Liver (tissue), 9 donors: ENCODE measurements around the gene AKAP13. TPM values are rescaled to one million over a fixed set of nuclear protein-coding genes. Genes with fewer than 3 reads are reported as not detected.

Experiments
- DNase-seq: peaks from one replicate; pipeline ENCODE4 v3.0.0-alpha.2; 2017; ENCODE audit warnings: low spot score
- H3K27ac ChIP-seq, 2 donors: one replicate each; pipeline ENCODE4 v1.7.0; 2013; ENCODE audit warnings: inconsistent platforms in 2 of 2, low read length in 2 of 2, control low read depth in 1 of 2, low read depth in 1 of 2, mild to moderate bottlenecking in 1 of 2
- H3K27me3 ChIP-seq, 4 donors: one replicate each; pipeline versions ENCODE4 v1.6.1 to v1.7.0; 2013; ENCODE audit warnings: low read length in 3 of 4, inconsistent platforms in 1 of 4, mild to moderate bottlenecking in 1 of 4, moderate library complexity in 1 of 4; ENCODE audit not compliant: control insufficient read depth in 4 of 4, insufficient read depth in 4 of 4
- H3K36me3 ChIP-seq, 4 donors: one replicate each; pipeline versions ENCODE4 v1.6.1 to v1.7.0; 2013; ENCODE audit warnings: low read length in 3 of 4, mild to moderate bottlenecking in 3 of 4, low read depth in 1 of 4, moderate library complexity in 1 of 4; ENCODE audit not compliant: control insufficient read depth in 4 of 4, insufficient read depth in 3 of 4
- H3K4me1 ChIP-seq, 4 donors: one replicate each; pipeline versions ENCODE4 v1.6.1 to v1.7.0; 2013; ENCODE audit warnings: low read length in 3 of 4, mild to moderate bottlenecking in 3 of 4, moderate library complexity in 1 of 4; ENCODE audit not compliant: control insufficient read depth in 4 of 4, insufficient read depth in 4 of 4
- H3K4me3 ChIP-seq, 3 donors: one replicate each; pipeline versions ENCODE4 v1.6.1 to v1.7.0; 2013; ENCODE audit warnings: low read length in 3 of 3, control low read depth in 1 of 3, low read depth in 1 of 3, mild to moderate bottlenecking in 1 of 3
- H3K9ac ChIP-seq, 2 donors: one replicate each; pipeline ENCODE4 v1.7.0; 2013; ENCODE audit warnings: low read length in 2 of 2, mild to moderate bottlenecking in 2 of 2, moderate library complexity in 2 of 2, control low read depth in 1 of 2, low read depth in 1 of 2
- H3K9me3 ChIP-seq, 4 donors: one replicate each; pipeline versions ENCODE4 v1.6.1 to v1.7.0; 2013; ENCODE audit warnings: low read length in 3 of 4; ENCODE audit not compliant: control insufficient read depth in 4 of 4
- ATF3 ChIP-seq: IDR thresholded peaks from 2 replicates; pipeline ENCODE4 v1.6.1; 2016; ENCODE audit warnings: antibody characterized with exemption
- EGR1 ChIP-seq, 2 donors: IDR thresholded peaks; 2 replicates each; pipeline ENCODE4 v1.6.1; 2016 to 2018; ENCODE audit warnings: antibody characterized with exemption in 2 of 2, low read depth in 2 of 2
- FOXA1 ChIP-seq: IDR thresholded peaks from 2 replicates; pipeline ENCODE4 v1.6.1; 2016; ENCODE audit warnings: antibody characterized with exemption
- FOXA2 ChIP-seq: IDR thresholded peaks from 2 replicates; pipeline ENCODE4 v1.6.1; 2016; ENCODE audit warnings: antibody characterized with exemption
- GABPA ChIP-seq, 2 donors: IDR thresholded peaks in 1 of 2; conservative IDR thresholded peaks in 1 of 2; 2 replicates each; pipeline ENCODE4 v1.6.1; 2016; ENCODE audit warnings: antibody characterized with exemption in 2 of 2, mild to moderate bottlenecking in 1 of 2, moderate library complexity in 1 of 2
- HNF4A ChIP-seq, 2 donors: conservative IDR thresholded peaks; 2 replicates each; pipeline ENCODE4 v1.6.1; 2016; ENCODE audit warnings: antibody characterized with exemption in 2 of 2, mild to moderate bottlenecking in 2 of 2
- JUND ChIP-seq, 2 donors: IDR thresholded peaks; 2 replicates each; pipeline ENCODE4 v1.6.1; 2016; ENCODE audit warnings: antibody characterized with exemption in 2 of 2
- NR2F2 ChIP-seq: IDR thresholded peaks from 2 replicates; pipeline ENCODE4 v1.6.1; 2016; ENCODE audit warnings: antibody characterized with exemption
- RAD21 ChIP-seq, 2 donors: IDR thresholded peaks; 2 replicates each; pipeline ENCODE4 v1.6.1; 2016; ENCODE audit warnings: antibody characterized with exemption in 2 of 2, mild to moderate bottlenecking in 2 of 2
- REST ChIP-seq: IDR thresholded peaks from 2 replicates; pipeline ENCODE4 v1.6.1; 2016; ENCODE audit warnings: antibody characterized with exemption, mild to moderate bottlenecking
- RXRA ChIP-seq, 2 donors: IDR thresholded peaks; 2 replicates each; pipeline ENCODE4 v1.6.1; 2017 to 2018; ENCODE audit warnings: antibody characterized with exemption in 2 of 2, mild to moderate bottlenecking in 1 of 2
- SP1 ChIP-seq: IDR thresholded peaks from 2 replicates; pipeline ENCODE4 v1.6.1; 2018; ENCODE audit warnings: antibody characterized with exemption, mild to moderate bottlenecking
- TAF1 ChIP-seq: conservative IDR thresholded peaks from 2 replicates; pipeline ENCODE4 v1.6.1; 2016; ENCODE audit warnings: antibody characterized with exemption, mild to moderate bottlenecking
- YY1 ChIP-seq: IDR thresholded peaks from 2 replicates; pipeline ENCODE4 v1.6.1; 2016; ENCODE audit warnings: antibody characterized with exemption, mild to moderate bottlenecking
- WGBS: extraction: QIAGEN DNeasy Blood & Tissue Kit; methylation state at CpG from one replicate; pipeline ENCODE4 v1.1.7; 2013; 5-methylcytosine and 5-hydroxymethylcytosine counted together
- polyA plus RNA-seq, 2 donors: library from polyadenylated mRNA; stranded (reverse) in 1 of 2; unstranded in 1 of 2; fragments of 200-250 nt in 1 of 2; fragments of >200 nt in 1 of 2; fragmentation: Nextera tagmentation in 1 of 2; extraction: Ambion mirVana in 1 of 2; gene quantifications; one replicate each; pipeline versions ENCODE4 v1.2.1 to v1.2.3, GENCODE V29; 2013 to 2015
- total RNA-seq, 2 donors: library from RNA; depleted of rRNA; stranded (reverse); fragments of >200 nt; gene quantifications; one replicate each; pipeline ENCODE4 v1.2.3, GENCODE V29; 2014
- TF ChIP-seq, protein P1 (sequence below): fragments of 150-350 bp; IDR thresholded peaks from 2 replicates; pipeline ENCODE4 v1.5.1; 2017; ENCODE audit warnings: improper control_type of control experiment, low read depth, low read length; ENCODE audit not compliant: missing input control
- TF ChIP-seq, protein P2 (sequence below): IDR thresholded peaks from 2 replicates; pipeline ENCODE4 v1.6.1; 2016; ENCODE audit warnings: antibody characterized with exemption
- TF ChIP-seq, protein P3 (sequence below): IDR thresholded peaks from 2 replicates; pipeline ENCODE4 v1.6.1; 2016; ENCODE audit warnings: antibody characterized with exemption
- donor health status: healthy.
- donor health status: healthy.
- donor health status: healthy.
- donor health status: healthy.
- donor health status: healthy.

The AKAP13 gene
- total and polyA plus RNA-seq, 4 donors = 18.6 to 92.3 (median 37.4) TPM

DNA sequence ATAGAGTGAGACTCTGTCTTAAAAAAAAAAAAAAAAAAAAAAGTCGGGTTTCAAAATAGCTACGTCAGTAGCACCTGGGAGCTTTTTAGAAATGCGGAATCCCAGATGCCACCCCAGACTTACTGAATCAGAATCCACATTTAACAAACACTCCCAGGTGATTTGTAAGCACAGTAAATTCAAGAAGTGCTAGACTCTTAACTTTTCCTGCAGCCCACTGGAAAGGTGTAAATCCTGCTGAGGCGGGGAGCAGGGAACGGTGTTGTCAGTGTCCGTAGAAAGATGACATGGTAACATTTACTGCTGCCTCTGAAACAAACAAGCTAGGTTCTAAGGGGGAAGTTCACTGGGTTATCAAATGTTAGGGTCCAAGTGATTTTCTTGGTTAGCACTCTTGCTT is 2.4 kb upstream of the AKAP13 start:
- no peak overlapping the region for H3K27ac ChIP-seq
- no peaks in the 10 kb centered on the region for H3K36me3 ChIP-seq
- no peak for DNase-seq
- H3K4me1 ChIP-seq = peaks cover 0 to 10% (median 4%) of the 10 kb centered on the region in 4 donors
- 92% methylated on average over 6 of the region's 6 CpGs for WGBS
- no peak overlapping the region for H3K4me3 ChIP-seq
- H3K27me3 ChIP-seq = no peaks in the 10 kb centered on the region
- TF ChIP-seq NR2F2 = no peak
- no peak for TF ChIP-seq EGR1 (IDR thresholded peaks at IDR 0.05; ENCODE audit: low read depth in 2 of 2)
- TF ChIP-seq FOXA2 = no peak
- TF ChIP-seq RXRA (IDR thresholded peaks at IDR 0.05) = no peak
- TF ChIP-seq SP1 = no peak
- no peak for TF ChIP-seq JUND (IDR thresholded peaks at IDR 0.05)
- TF ChIP-seq REST = no peak
- TF ChIP-seq, protein P1, sequence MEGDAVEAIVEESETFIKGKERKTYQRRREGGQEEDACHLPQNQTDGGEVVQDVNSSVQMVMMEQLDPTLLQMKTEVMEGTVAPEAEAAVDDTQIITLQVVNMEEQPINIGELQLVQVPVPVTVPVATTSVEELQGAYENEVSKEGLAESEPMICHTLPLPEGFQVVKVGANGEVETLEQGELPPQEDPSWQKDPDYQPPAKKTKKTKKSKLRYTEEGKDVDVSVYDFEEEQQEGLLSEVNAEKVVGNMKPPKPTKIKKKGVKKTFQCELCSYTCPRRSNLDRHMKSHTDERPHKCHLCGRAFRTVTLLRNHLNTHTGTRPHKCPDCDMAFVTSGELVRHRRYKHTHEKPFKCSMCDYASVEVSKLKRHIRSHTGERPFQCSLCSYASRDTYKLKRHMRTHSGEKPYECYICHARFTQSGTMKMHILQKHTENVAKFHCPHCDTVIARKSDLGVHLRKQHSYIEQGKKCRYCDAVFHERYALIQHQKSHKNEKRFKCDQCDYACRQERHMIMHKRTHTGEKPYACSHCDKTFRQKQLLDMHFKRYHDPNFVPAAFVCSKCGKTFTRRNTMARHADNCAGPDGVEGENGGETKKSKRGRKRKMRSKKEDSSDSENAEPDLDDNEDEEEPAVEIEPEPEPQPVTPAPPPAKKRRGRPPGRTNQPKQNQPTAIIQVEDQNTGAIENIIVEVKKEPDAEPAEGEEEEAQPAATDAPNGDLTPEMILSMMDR = no peak
- no peak for TF ChIP-seq TAF1
- TF ChIP-seq YY1 = no peak
- TF ChIP-seq FOXA1 = no peak
- TF ChIP-seq GABPA (IDR thresholded peaks at IDR 0.05 in 1 of 2, conservative IDR thresholded peaks at IDR 0.05 in 1 of 2) = no peak
- TF ChIP-seq RAD21 (IDR thresholded peaks at IDR 0.05) = no peak
- TF ChIP-seq HNF4A (conservative IDR thresholded peaks at IDR 0.05) = no peak
- no peak for TF ChIP-seq ATF3
- no peaks in the 10 kb centered on the region for H3K9me3 ChIP-seq
- no peak overlapping the region for H3K9ac ChIP-seq

DNA sequence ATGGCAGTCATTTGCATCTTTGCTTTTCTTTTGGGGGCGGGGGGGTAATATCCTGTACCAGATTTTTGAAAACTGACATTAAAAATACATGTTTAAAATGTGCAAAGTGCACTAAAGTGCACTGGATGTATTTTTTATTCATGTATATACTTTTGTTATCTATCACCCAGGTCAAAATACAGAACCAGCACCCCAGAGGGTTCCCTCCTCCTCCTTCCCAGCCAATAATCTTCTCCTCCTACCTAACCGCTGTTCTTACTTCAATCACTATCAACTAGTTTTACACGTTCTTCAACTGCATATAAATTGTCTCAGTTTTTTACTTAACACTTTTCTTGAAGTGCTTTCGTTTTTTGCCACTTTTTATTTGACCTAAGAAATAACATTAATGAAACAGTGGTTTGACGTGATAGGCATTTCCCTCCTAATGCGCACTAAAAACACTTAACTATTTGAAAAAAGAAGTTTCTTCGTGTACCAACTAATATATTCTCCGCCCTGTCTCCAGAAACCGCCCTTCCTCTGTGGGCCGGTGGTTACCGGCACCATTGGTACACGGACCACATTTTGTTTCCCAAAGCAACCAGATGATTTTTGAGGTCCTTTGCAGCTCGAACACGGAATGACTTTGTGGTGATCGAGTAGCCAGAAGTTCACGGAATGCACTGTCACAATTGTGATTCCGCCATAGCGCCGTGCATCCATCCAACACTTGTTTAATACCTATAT is 836 bp upstream of the AKAP13 start:
- peak overlapping the region; percentile 73 to 77 for H3K27ac ChIP-seq
- no peaks in the 10 kb centered on the region for H3K9me3 ChIP-seq
- no peaks in the 10 kb centered on the region for H3K27me3 ChIP-seq
- H3K36me3 ChIP-seq = no peaks in the 10 kb centered on the region
- WGBS = 8% methylated on average over 19 of the region's 19 CpGs
- DNase-seq = peak; percentile 43
- peak overlapping the region; percentile 71 to 75 for H3K9ac ChIP-seq
- H3K4me3 ChIP-seq = peak overlapping the region; percentile 51 to 79 (median 71)
- H3K4me1 ChIP-seq = peaks cover 0 to 10% (median 4%) of the 10 kb centered on the region in 4 donors
- no peak for TF ChIP-seq NR2F2
- TF ChIP-seq GABPA (IDR thresholded peaks at IDR 0.05 in 1 of 2, conservative IDR thresholded peaks at IDR 0.05 in 1 of 2) = no peak
- TF ChIP-seq EGR1 (IDR thresholded peaks at IDR 0.05; ENCODE audit: low read depth in 2 of 2) = no peak
- TF ChIP-seq, protein P2, sequence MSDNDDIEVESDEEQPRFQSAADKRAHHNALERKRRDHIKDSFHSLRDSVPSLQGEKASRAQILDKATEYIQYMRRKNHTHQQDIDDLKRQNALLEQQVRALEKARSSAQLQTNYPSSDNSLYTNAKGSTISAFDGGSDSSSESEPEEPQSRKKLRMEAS = no peak
- no peak for TF ChIP-seq SP1
- no peak for TF ChIP-seq RAD21 (IDR thresholded peaks at IDR 0.05)
- no peak for TF ChIP-seq RXRA (IDR thresholded peaks at IDR 0.05)
- no peak for TF ChIP-seq HNF4A (conservative IDR thresholded peaks at IDR 0.05)
- TF ChIP-seq YY1 = peak; percentile 37
- TF ChIP-seq, protein P3, sequence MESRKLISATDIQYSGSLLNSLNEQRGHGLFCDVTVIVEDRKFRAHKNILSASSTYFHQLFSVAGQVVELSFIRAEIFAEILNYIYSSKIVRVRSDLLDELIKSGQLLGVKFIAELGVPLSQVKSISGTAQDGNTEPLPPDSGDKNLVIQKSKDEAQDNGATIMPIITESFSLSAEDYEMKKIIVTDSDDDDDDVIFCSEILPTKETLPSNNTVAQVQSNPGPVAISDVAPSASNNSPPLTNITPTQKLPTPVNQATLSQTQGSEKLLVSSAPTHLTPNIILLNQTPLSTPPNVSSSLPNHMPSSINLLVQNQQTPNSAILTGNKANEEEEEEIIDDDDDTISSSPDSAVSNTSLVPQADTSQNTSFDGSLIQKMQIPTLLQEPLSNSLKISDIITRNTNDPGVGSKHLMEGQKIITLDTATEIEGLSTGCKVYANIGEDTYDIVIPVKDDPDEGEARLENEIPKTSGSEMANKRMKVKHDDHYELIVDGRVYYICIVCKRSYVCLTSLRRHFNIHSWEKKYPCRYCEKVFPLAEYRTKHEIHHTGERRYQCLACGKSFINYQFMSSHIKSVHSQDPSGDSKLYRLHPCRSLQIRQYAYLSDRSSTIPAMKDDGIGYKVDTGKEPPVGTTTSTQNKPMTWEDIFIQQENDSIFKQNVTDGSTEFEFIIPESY = no peak
- no peak for TF ChIP-seq FOXA2
- peak; percentile 3 for TF ChIP-seq REST
- no peak for TF ChIP-seq FOXA1
